NK-92 (cell line): ENCODE results near the gene PSMB2.

Source experiments
- DNase-seq: peaks from one replicate; lab custom pipeline; 2025; ENCODE audit not compliant: unreplicated experiment; lab: John Stamatoyannopoulos, UW

The PSMB2 gene

DNA sequence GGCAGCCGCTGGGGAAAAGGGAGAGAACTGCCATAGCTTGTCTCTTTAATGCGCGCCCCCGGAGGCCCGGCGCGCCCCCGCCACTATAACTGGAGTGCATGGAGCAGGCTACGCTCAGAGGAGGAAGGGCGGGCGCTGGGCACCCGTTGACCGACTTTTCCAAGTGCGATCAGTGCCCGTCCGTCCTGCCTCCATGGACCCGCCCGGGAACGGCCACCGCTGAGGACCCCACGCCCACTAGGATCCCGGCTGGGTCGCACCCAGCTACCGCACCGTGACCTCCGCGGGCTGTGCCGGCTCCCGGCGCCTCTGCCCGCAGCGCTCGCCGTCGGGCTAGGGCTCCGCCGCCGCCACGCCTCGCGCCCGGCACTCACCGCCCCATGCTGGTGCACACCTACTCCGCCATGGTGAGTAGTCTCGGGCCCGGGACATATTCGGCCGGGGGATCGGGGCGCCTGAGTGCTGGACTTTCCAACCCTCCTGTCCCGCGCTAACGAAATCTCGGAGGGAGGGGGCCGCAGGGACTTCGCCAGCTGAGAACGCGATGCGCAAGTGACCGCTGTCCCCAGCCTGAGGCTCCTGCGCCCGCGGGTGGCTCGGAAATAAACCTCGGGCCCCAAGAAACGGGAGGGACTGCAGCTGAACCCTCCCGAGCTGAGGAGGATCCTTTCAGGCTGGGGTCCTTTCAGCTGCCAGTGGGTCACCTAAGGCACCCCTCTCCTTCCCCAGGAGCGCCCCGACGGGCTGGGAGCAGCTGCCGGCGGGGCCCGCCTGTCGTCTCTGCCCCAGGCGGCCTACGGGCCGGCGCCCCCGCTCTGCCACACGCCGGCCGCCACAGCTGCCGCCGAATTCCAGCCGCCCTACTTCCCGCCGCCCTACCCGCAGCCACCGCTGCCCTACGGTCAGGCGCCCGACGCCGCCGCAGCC is 67.9 kb downstream of the PSMB2 start, which contains the start of gene TFAP2E:
Gene TFAP2E, plus strand, starts transcription at position 117 of the 927 bp plus-strand sequence. Its CDS starts 264 bp downstream, at position 381.
- DNase-seq = no peak

DNA sequence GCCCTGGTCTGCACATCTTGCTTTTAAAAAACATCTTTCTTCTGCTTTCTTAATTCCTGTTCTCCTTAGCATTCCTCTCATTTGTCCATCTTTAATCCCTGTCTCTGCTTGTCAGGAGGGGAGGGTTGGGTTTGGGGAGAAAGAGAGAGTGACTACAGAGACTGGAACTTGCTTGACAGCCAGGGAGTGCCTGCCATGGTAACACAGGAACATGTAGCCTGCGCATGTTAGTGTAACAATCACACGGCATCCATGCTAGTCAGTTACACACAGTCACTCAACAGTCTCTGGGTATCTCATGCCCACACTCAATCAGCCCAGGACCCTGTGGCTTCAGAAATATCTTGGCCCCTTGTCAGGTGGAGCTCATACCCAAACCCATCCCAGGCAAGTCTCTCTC is 69.0 kb downstream of the PSMB2 start:
- no peak for DNase-seq

GRCh38 chr1:35571263-35571662 is 70.1 kb downstream of the PSMB2 start:
- no peak for DNase-seq

- DNase-seq = no peak
Observed at GRCh38 chr1:35570589-35571137, 70.7 kb downstream of the PSMB2 start.

DNA sequence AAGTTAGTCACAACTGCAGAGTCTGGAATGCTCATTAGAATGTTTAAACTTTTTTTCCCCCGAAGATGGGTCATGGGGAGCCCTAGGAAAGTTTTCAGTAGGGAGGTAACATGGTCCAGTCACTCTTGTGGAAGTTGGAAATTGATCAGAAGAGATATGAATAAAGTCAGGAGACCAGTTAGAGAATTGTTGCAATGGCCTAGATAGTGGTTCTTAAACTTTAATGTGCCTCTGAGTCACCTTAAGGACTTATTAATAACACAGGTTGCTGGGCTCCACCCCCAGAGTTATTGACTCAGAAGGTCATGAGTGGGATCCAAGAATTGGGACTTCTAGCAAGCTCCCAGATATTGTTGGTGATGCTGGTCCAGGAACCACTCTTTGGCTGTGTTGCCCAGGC is 71.4 kb downstream of the PSMB2 start:
- no peak for DNase-seq

DNA sequence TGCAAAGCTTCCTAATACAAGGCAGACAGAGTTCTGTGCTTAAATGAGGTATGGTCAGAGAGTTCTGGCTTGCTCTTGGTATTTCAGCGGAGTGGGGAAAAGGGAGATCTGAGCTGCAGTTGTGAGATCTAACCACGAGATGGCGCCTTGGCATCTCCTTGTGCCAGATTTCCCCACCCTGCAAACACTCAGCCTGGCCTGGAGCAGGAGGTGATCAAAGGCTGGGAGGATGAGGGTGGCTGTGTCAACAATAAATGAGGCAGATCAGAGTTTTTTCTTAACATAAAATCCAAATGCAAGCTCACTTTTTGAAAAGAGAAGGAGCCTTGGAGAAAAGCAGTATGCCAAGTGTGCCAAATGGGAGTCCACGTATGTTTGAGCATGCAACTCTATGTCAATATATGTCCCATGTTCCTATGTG is 72.3 kb downstream of the PSMB2 start:
- no peak for DNase-seq

DNA sequence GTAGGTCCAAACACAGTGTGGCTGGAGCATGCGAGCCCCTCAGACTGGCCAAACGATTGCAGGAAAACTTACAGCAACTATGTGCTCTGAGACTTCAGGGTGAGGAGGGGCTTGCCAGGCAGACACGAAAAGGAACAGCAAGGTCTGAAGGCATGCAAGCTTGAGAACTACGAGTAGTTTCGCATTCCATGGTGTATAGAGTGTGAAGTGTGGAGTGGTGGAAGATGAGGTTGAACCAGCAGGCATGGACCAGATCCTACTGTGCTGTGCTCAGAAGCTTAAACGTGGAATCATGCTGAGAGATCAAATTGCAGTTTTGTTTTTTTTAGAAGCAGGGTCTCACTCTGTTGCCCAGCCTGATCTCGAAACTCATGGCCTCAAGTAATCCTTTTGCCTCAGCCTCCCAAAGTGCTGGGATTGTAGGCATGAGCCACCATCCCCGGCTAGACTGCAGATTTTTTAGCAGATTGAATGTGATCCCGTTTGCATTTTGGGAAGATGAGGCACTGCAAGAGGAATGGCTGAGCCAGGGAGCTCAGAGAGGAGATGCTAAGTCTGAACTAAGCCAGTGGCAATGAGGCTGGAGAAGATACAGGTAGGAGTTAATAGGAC is 73.3 kb downstream of the PSMB2 start:
- no peak for DNase-seq

- DNase-seq = no peak
Observed at GRCh38 chr1:35565742-35566133, 75.6 kb downstream of the PSMB2 start.

DNA sequence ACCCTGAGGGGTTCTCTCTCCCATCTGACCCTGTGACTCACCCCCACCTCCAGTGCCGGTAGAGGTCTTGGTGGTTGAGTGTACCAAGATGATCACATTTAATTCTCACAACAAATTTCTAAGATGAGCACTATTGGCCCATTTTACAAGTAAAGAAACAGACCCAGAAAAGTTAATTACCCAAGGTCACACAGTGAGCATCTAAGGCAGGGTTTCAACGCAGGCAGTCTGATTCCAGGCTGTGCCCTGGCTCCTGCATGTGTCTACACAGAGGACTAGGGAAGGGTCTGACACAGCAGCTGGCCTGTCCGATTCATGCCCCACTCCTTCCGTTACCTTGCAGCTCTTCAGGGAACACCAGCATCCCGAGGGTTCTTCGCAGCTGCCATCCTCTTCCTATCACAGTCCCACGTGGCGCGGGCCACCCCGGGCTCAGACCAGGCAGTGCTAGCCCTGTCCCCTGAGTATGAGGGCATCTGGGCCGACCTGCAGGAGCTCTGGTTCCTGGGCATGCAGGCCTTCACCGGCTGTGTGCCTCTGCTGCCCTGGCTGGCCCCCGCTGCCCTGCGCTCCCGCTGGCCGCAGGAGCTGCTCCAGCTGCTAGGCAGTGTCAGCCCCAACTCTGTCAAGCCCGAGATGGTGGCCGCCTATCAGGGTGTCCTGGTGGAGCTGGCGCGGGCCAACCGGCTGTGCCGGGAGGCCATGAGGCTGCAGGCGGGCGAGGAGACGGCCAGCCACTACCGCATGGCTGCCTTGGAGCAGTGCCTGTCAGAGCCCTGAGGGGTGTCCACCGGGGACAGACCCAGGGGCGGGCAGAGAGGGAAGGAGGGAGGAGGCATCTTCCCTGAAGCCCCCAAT is 76.2 kb downstream of the PSMB2 start:
- no peak for DNase-seq

- DNase-seq = no peak
Observed at GRCh38 chr1:35564037-35564883, 77.1 kb downstream of the PSMB2 start.

DNA sequence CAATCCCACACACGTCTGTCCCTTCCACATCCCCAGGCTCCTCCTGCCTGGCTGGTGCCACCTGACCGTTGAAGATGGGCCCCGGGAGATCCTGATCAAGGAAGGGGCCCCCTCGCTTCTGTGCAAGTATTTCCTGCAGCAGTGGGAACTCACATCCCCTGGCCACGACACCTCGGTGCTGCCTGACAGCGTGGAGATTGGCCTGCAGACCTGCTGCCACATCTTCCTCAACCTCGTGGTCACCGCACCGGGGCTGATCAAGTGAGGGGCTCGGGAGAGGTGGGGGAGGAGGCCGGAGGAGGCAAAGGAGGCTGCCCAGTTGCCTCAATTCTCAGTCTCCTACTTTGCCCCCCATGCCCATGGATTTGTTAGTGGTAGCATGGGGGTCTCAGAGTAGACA is 78.2 kb downstream of the PSMB2 start:
- DNase-seq = no peak

- DNase-seq = no peak
Observed at GRCh38 chr1:35561972-35562680, 79.2 kb downstream of the PSMB2 start.

- DNase-seq = no peak
Observed at GRCh38 chr1:35561297-35561971, 79.9 kb downstream of the PSMB2 start.

DNA sequence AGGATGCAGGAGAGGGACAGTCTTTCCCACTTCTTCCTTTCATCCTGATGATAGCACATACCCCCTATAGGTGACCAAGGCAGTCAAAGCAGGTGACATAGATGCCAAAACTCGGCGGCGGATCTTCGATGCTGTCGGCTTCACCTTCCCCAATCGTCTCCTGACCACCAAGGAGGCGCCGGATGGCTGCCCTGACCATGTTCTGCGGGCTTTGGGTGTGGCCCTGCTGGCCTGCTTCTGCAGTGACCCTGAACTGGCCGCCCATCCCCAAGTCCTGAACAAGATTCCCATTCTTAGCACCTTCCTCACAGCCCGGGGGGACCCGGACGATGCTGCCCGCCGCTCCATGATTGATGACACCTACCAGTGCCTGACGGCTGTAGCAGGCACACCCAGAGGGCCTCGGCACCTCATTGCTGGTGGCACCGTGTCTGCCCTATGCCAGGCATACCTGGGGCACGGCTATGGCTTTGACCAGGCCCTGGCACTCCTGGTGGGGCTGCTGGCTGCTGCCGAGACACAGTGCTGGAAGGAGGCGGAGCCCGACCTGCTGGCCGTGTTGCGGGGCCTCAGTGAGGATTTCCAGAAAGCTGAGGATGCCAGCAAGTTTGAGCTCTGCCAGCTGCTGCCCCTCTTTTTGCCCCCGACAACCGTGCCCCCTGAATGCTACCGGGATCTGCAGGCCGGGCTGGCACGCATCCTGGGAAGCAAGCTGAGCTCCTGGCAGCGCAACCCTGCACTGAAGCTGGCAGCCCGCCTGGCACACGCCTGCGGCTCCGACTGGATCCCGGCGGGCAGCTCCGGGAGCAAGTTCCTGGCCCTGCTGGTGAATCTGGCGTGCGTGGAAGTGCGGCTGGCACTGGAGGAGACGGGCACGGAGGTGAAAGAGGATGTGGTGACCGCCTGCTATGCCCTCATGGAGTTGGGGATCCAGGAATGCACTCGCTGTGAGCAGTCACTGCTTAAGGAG is 80.8 kb downstream of the PSMB2 start:
- no peak for DNase-seq

DNA sequence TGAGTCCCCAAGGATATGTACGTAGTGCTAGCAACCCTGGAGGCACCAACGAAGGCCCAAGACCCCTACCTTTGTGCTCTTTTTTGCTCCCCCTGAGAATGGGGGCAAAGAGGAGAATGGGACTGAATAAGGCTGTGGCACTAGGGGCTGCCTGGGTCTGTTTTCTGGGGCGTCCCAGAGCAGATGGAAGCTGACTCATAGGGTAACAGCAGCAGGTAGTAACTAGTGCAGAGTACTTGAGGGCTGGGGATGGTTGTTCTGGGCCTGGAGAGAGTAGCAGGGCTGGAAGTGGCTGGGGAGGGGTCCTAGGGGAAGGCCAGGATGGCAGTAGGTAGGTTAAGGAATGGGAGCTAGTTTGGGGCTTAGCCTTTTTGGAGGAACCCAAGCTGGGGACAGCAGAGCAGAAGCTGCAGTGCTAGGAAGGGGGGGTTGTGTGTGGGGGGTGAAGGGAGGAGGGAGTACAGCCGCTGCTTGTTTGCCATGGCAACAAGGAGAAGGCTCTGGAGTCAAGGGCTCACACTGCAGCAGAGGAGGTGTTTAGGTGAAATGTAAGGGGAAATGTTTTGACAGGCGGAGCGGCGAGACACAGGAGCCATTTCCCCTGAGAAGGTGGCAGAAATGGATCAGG is 81.9 kb downstream of the PSMB2 start:
- no peak for DNase-seq

GRCh38 chr1:35558374-35559316 is 82.7 kb downstream of the PSMB2 start:
- DNase-seq = no peak
